Activated gamma-delta T cell treated with anti-CD3 and anti-CD28 coated beads, Interleukin-2, amount 50 U/mL, for 16 hours (primary cell): ENCODE data around the gene PIGQ.

Experiments used
- DNase-seq: peaks from one replicate; pipeline ENCODE4 v3.0.0-alpha.2; 2020; ENCODE audit warnings: low read depth

PIGQ gene

GRCh38 chr16:555528-556473 lies 14.0 kb upstream of the PIGQ start:
- DNase-seq, result no peak

- DNase-seq, result no peak
Measured at GRCh38 chr16:556474-557173, 13.1 kb upstream of the PIGQ start.

DNA sequence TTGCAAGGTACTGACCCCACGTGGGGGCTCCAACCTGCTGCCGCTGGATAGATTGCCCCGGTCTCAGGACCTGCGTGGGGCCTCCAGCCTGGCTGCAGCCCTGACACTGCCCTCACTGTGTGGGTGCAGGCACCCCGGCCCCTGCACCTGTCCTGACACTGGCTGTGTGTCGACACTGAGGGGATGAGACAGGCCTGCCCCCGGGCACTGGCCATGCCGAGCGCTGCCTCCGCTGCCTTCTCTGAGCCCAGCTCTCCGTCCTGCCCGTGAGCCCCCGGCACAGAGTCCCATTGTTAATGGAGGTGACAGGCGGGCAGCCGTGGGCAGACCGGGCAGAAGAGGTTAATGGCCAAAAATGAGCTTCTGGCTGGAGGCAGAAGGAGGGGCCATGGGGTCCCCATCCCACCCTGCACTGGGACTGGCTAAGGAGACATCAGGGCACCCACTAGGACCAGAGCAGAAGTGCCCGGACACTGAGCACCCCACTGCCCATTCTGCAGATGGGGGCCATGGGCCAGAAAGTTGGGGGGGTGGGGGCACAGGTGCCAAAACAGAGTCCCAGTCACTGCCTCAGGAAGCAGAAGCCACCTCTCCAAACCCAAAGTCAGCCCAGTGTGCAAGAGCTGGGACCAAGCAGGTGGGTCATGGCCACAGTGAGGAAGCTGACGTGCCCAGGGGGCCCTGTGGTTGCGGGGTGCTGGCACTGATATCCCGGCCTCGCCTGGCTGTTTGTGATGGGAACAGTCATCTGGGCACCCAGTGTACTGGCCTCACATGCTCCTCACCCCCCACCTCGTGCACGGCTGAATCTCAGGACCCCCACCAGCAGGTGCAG lies 12.1 kb upstream of the PIGQ start:
- DNase-seq, result no peak

DNA sequence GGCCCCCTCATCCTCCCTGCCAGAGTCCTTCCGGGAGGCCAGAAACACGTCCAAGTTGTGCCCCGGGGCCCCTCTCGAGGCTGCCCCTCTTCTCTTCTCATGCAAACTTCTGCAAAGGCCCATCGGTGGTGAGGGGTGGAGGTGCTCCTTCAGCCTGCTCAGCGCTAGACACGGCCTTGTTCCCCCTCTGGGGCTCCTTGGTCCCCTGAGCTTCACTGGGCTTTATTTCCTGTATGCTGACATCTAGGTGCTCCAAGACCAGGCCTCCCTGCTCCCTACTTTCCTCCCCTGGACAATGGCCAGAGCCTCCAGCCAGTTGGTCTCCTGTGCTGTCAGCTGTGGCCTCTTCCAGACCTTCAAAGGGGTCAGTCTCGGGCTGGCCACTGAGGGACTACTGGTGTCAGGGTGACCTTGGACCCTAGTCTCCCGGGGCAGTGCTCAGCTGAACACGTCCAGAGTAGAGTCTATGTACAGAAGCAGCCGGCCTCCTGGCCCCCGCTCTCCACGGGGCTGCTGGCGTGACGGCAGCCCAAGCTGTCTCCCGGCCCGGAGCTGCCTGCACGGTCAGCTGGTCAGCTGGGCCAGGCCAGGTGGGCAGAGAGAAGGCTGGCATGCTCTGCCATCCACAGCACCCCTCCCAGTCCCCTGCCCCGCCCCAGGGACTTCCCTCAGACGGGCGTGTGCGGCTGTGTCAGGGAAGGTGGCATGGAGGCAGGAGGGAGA lies 11.3 kb upstream of the PIGQ start:
- DNase-seq, result no peak

DNA sequence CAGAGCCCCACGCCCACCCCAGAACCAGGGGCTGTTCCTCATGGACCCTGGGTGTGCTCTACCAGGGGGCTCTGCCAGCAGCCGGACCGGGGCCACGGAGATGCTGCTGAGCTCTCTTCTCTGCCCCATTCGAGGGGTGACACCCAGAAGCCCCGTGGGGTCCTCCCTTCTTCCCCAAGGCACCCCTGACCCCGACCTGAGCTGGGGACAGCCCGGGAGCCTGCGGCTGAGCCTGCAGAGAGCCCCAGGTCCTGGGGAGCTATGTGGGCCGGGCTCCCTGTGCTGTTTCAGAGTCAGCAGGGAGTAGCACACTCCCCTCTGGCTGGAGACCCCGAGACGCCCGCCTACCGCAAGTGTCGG lies 10.8 kb upstream of the PIGQ start:
- no peak for DNase-seq

DNA sequence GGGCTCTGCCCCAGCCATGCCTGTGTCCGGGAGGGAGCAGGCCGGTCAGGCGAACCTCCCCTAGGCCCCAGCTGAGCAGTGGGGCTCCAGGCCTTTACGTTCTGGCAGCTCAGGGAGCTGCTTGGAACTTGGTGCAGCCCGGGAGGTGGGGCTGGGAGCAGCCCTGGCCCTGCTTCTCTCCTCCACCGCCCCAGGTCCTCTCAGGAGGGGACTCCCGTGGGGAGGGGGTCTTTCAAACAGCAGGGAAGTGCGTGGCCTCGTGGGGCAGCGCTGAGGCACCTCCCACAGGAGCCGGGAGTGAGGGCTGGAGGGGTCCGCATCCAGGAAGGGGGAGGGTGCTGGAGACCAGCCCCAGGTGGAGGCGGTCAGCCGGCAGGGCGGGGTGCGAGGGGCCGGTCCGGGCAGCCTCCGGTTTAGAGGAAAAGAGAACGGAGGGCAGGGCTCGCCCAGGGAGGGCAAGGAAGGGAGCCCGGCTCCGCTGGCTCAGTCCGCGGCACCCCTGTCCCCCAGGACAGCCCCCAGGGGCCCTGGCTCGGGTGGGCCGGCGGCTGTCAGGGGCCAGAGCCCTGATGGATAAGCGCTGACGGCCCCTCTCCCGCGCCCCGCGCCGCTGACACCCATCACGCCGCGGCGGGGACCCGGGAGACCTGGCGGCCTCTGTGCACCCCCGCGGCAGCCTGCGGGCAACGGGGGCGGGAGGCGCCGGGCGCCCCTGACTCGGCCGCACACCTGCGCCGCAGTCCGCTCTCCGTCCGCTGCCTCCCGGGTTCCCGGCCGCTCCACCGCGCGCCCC lies 10.2 kb upstream of the PIGQ start:
- DNase-seq, result no peak

GRCh38 chr16:560204-560700 lies 9.5 kb upstream of the PIGQ start, which contains the start of gene PRR35:
Gene PRR35, plus strand, starts transcription at chr16:560394. Its CDS starts 2,901 bp downstream, at chr16:563295.
- DNase-seq, result no peak

- no peak for DNase-seq
Measured at GRCh38 chr16:560701-561412, 8.9 kb upstream of the PIGQ start.

DNA sequence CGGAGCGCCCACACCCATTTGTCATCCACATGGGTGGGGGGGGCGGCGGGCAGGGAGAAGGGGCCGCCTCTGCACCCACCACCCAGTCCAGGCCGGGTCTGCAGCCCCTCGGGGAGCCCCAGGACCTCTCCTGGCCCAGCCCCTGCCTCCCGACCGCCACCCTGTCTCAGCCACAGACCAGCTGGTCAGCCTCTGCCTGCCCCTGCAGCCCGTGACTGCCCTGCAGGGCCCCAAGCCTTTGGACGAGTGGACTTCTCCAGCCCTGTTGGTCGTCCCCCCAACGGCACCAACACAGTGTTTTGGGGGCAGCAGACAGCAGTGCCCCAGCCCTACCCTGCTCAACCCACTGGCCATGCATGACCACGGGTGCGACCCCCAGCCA lies 8.4 kb upstream of the PIGQ start:
- no peak for DNase-seq

DNA sequence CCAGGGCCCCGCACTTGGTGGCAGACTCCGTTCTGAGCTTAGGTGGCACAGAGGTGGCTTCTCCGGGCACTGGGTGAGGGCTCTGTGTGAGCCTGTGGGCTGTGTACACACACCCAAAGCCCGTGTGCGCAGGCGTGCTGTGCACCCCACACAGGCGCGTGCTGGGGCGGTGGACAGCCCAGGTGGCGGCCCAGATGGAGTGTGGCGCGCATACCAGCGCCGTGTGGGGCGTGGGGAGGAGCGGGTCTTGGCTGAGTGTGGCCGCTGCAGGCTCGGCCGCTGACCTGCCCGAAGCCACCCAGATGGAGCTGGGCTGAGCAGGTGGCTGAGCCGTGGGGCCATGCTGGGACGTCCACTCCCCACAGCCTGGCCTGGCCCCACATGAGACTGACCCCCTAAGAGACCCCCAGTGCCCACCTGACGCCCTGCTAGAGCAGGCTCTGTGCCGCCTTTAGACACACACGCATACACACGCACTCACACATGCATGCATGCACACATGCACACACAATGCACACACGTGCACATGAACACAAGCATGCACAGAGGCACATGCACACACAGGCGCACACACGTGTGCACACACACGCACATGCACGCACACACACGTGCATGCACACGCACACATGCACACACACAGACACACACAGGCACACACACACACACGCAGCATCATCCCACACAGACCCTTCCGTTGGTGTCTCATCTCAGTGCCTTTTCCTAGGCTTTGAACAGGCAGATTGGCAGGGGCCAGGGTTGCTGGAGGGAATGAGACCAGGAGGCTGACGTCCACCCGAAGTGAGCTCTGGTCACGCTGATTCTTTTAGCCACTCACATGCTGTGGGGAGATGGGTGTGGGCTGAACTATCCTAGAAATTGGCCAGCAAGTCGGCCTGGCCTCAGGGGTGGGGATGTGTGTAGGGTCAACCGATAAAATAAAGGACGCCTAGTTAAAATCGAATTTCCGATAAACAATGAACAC lies 7.5 kb upstream of the PIGQ start:
- no peak for DNase-seq

DNA sequence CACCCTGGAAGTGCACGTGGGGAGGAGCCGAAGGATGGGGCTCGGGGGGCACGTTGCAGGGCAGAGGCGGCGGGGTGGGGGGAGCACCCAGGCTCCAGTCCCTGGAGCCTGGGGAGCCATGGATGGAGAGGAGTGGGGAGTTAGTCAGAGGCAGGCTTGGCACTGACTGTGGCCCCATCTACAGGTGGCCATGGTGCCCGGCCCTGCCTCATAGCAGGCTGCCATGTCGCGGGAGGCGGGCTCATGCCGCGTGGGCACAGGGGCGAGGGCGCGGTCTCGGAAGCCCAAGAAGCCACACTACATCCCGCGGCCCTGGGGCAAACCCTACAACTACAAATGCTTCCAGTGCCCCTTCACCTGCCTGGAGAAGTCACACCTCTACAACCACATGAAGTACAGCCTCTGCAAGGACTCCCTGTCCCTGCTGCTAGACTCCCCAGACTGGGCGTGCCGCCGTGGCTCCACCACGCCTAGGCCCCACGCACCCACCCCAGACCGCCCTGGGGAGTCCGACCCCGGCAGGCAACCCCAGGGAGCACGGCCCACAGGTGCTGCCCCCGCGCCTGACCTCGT lies 6.6 kb upstream of the PIGQ start:
- DNase-seq, result no peak

- DNase-seq, result no peak
Measured at GRCh38 chr16:564690-565418, 4.9 kb upstream of the PIGQ start.

- no peak for DNase-seq
Measured at GRCh38 chr16:565419-566330, 4.1 kb upstream of the PIGQ start.

DNA sequence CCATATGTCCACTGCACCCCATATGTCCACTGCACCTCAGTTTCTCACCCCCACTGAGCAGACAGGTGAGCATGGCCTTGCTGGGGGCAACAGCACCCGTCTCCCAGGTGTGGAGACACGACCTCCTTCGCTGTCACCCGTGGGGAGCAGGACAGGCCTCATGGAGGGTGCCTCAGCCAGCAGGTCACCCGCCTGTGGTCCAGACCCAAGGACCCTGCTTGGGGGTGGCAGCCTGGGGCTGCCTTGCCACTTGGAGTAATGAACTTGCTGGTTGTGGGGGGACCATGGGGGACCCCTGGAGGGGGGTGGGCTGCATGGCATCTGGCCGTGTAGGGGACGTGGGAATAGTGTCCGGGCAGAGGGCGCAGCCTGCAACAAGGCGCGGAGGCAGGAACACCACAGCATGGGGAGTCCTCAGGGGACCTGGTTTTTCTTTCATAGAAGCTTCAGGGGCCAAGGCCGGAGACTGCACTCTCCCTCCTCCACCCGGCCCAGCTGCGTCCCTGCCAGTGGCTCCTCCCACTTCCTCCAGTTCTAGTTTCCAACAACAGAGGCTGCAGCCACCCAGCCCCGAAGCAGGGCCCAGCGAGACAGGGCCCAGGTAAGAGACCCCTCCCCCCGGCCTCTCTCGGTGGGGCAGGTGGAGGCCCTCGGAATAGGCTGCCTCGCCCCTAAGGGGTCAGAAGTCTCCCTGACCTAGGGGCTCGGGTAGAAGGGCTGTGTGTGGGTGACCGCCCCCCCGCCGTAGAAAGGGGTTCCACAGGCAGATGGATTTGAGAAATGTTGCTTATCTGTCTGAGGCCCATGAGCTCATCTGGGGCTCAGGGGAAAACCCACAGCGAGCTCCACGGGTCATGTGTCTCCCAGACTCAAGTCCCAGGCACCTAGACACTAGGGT lies 3.0 kb upstream of the PIGQ start, which contains the start of gene NHLRC4:
Gene NHLRC4 (plus strand): TSS at position 531 of the 898 bp plus-strand sequence. CDS start 1,043 bp downstream, outside the sequence.
- no peak for DNase-seq
